ENCODE results near the gene KLHL17. TPM values are rescaled to one million over a fixed set of nuclear protein-coding genes. Genes with fewer than 3 reads are reported as not detected.
"Not testable (repeated sequence)": the region's sequence is repeated elsewhere in the genome, so short reads cannot be mapped to it uniquely, and the experiment has no call there.

The KLHL17 gene
- total RNA-seq, 1 donor from 2014 or later = 28.3 TPM

- intact Hi-C loops (cut with micrococcal nuclease) = no loop called here
Measured at GRCh38 chr1:935751-936231, 24.6 kb upstream of the KLHL17 start.

- intact Hi-C loops (cut with micrococcal nuclease) = no loop called here
Measured at GRCh38 chr1:936348-937264, 23.8 kb upstream of the KLHL17 start.

GRCh38 chr1:937521-937920 is 22.9 kb upstream of the KLHL17 start:
- intact Hi-C loops (cut with micrococcal nuclease) = no loop called here

- intact Hi-C loops (cut with micrococcal nuclease) = no loop called here
Measured at GRCh38 chr1:938088-938683, 22.2 kb upstream of the KLHL17 start.

GRCh38 chr1:938711-939489 is 21.5 kb upstream of the KLHL17 start:
- intact Hi-C loops (cut with micrococcal nuclease) = no loop called here

GRCh38 chr1:939511-940106 is 20.8 kb upstream of the KLHL17 start:
- intact Hi-C loops (cut with micrococcal nuclease) = no loop called here

- intact Hi-C loops (cut with micrococcal nuclease) = no loop called here
Measured at GRCh38 chr1:940107-941014, 20.0 kb upstream of the KLHL17 start.

- intact Hi-C loops (cut with micrococcal nuclease) = no loop called here
Measured at GRCh38 chr1:941015-941587, 19.3 kb upstream of the KLHL17 start.

- intact Hi-C loops (cut with micrococcal nuclease) = no loop called here
Measured at GRCh38 chr1:941588-942383, 18.6 kb upstream of the KLHL17 start.

GRCh38 chr1:942411-942821 is 18.0 kb upstream of the KLHL17 start:
- intact Hi-C loops (cut with micrococcal nuclease) = no loop called here

- intact Hi-C loops (cut with micrococcal nuclease) = no loop called here
Measured at GRCh38 chr1:942864-943533, 17.4 kb upstream of the KLHL17 start.

GRCh38 chr1:943545-944340 is 16.6 kb upstream of the KLHL17 start:
- intact Hi-C loops (cut with micrococcal nuclease) = no loop called here

- intact Hi-C loops (cut with micrococcal nuclease) = no loop called here
Measured at GRCh38 chr1:944341-945325, 15.8 kb upstream of the KLHL17 start.

- intact Hi-C loops (cut with micrococcal nuclease) = no loop called here
Measured at GRCh38 chr1:945688-946556, 14.5 kb upstream of the KLHL17 start.

GRCh38 chr1:946811-947210 is 13.6 kb upstream of the KLHL17 start:
- intact Hi-C loops (cut with micrococcal nuclease) = not testable (repeated sequence)

GRCh38 chr1:947958-948357 is 12.4 kb upstream of the KLHL17 start:
- intact Hi-C loops (cut with micrococcal nuclease) = no loop called here
